GM18498 (cell line): ENCODE measurements around the gene TBCD.

Experiments used
- ATAC-seq: cut with Tn5 transposase; IDR thresholded peaks from one replicate; pipeline ENCODE4 v1.9.1; 2021; ENCODE audit warnings: mild to moderate bottlenecking, moderate library complexity; ENCODE audit not compliant: unreplicated experiment

TBCD gene

DNA sequence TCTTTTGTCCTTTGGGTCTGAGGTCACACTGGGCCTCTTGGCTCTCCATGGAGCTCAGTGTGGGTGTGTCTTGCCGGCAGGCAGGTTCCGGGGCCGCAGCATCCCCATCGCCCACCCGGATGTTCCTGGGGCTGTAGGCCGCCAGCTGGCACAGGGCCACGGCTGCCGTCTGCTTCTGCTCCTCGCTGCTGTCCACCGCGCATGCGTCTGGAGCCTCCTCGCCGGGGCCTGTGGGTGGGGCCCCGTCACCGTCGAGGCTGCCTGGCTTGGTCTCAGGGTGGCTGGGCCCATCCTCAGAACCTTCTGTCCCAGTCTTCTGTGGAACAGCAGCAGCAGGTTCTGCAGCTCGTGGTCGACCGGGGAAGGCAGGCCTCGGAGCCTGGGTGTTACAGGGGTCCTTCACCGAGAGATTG, 78.4 kb downstream of the TBCD start:
- ATAC-seq: no peak

DNA sequence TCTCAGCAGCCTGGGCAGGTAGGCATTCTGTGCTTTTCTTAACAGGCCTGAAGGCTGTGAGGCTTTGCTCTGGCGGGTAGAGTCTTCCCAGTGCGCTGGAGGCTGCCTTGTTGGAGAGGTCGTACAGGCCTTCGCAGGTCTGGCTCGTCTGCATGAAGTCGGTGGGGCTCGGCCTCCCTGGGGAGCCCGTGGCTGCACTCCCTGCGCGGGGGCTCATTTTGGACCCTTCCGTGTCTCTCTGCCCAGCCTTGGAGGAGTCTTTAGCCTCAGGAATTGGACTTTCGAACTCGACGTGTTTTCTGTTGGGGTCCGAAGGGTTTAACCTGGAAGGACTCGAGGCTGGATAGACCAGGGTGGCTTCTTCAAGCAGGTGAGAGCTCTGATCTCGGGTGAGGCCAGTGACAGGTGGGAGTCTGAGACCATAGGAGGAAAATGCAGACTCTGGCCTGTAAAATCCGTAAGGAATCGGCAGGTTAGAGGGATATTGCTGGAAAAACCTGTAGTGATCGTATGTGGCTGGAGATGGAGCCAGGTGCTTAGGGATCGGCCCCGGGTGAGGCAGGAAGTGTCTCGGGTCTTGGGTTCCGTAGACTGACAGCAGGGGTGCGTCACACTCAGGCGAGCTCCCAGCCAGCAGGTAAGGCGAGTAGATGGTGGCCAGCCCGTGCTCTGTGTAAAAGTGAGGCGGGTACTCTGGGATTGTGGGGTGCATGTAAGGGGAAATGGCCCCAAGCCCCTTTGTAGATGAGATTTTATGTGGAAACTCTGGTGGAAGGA, 79.4 kb downstream of the TBCD start:
- ATAC-seq: no peak

DNA sequence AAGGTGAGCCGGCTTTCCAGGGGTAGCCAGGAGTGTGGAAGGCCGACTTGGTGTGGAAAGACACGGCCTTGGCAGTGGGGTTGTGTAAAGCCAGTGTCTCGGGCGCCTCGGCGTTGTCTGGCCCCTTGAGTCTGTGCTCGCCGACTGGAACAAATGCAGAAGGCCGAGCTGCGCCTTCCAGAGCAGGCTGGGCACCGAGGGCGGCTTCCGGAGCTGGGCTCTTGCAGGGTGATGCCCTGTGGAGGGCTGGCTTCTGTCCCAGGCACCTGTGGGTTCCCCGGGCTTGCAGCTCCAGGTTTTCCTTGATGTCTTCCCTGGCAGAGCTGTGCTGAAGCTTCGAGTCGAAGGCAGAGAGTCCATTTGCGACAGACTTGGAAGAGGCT, 79.9 kb downstream of the TBCD start:
- no peak for ATAC-seq

DNA sequence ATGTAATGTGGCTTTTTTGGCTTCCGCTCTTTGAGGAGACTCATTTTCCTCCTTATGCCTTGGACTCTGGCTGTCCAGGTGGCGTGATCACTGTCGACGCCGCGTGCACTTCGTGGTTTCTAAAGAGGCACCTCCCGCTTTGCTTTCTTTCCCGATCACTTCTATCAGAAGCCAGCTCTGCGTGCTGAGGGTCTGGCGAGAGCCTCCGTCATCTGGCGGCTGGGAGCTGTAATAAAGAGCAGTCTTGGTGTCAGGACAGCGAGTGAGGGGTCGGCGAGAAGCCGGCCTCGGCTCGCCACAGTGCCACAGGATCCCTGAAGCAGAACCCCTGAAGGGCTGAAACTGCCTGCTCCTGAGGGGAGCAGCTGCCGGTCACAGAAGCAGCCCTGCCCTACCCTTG, 80.5 kb downstream of the TBCD start:
- no peak for ATAC-seq

DNA sequence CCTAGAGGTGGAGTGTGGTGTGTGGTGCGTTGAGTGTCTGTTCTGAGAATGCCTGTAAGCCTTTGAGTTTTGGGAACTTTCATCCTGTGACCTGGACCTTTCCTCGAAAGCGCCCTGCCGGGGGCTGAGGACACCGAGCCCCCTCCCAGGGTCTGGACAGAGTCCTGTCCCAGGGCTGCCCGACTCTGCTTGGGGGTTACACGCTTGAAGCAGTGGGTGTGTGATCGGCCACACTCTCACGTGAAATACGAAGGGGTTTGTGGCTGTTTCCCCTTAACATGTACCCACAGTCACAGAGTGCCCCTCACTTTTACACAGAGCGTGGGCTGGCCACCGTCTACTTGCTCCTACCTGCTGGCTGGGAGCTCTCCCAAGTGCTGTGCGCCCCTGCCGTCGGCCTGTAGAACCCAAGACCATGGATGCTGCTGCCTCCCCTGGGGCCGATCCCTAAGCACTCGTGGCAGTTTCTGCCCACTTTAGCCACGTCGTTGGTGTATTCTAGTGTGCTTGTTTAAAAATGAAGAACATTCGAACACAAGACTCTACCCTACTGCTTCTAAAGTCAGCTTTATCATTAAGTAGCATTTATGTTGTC, 81.1 kb downstream of the TBCD start:
- ATAC-seq: no peak

DNA sequence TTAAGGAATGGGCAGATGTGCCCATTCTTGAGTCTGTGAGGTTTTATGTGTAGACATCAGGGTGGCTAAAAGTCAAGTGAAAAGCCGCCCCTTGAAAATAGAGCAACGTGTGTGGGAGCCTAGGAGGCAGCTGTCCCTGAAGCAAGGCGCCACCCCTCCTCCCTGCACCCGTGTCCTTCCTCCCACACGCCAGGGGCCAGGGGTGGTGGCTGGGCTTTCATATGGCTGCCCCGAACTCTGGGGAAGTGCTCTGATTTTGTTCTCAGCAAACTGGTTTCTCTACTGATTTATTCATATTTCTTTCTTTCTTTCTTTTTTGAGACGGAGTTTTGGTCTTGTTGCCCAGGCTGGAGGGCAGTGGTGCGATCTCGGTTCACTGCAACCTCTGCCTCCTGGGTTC, 83.3 kb downstream of the TBCD start:
- no peak for ATAC-seq

DNA sequence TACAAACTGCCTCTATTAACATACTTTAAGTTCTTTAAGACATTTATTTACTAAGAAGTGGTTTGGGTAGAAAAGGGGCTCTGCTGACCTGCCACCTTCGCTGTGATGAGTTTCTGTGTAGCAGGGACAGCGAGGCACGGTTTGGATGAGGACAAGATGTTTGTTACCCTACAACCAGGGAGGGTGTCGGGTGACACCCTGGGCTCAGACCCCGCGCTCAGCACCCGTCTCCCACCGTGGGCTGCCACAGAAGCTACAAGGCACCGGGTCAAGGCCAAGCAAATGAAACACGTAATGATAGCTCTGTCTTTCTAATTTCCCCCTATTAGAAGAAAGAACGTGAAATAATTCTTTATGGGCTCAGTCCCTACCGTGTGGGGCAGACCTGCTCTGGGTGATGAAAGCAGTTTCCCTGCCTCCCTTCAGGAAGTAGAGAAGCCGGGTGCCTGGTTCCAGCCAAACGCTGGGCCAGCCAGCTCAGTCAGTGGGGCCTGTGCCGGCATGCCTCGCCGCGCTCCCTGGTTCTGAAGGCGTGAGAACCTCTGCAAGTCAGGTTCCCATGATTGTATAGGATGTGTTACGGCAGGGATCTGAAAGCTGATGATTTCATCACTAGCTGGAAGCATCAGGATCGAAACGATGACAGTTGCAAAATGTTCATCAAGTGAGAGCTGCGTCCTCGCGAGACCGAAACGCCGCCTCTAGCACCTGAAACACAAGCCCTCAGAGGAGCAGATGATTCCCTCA, 84.1 kb downstream of the TBCD start:
- ATAC-seq: no peak

DNA sequence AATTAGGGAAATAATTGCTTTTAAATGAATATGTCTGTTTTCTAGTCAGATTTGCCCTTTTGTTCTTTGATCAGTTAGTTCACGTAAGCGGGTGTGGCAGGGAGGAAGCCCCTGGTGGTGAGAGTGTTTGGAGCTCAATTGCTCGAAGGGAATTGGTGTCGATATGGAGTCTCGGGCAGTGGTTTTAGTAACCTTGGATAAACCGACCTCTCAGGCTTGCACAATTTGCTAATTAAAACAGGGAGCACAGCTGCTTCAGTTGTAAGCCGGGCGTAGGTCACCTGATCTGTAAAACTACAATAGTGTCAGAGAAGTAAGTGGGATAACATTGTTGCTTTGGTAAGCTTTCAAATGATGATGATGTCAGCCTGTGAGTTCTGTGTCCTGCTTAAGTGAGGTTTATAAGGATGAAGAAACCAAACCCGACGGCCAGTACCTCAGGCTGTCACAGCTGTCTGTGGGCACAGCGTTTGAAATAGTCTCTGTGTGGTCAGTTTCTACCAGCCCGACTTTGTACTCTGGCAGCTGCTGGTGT, 85.0 kb downstream of the TBCD start:
- no peak for ATAC-seq

DNA sequence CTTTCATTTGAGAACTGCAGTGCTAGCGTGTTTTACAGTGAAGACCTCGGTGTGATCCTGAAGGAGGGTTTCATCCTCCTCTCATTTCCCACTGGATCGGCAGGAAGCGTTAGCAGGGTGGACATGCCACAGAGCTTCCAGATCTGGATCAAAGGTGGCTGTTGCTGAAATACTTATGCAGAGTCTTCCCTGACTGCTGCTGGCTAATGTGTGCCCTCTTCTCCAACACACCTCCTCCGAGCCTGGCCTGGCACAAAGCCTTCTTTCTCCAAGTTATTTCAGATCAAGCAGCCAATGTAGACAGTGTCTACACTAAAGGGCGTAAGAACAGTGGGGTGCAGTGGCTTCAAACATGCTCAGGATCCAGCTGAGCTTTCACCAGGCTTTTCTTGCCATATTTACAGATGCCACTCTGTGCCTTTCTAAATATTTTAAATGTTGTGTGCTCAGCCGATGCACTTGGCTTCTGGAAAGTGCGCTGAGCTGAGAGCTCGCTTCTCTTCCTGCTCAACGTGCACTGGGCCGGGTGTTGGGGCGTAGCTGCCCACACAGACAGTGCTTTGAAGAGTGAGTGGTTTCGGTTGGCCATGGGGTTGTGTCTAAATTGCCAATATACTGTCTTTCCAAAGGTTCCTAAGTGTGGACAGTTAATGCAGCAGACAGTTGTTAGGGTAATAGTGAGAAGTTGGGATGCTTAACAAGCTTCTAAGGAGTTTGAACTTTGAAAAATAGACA, 85.9 kb downstream of the TBCD start:
- no peak for ATAC-seq

DNA sequence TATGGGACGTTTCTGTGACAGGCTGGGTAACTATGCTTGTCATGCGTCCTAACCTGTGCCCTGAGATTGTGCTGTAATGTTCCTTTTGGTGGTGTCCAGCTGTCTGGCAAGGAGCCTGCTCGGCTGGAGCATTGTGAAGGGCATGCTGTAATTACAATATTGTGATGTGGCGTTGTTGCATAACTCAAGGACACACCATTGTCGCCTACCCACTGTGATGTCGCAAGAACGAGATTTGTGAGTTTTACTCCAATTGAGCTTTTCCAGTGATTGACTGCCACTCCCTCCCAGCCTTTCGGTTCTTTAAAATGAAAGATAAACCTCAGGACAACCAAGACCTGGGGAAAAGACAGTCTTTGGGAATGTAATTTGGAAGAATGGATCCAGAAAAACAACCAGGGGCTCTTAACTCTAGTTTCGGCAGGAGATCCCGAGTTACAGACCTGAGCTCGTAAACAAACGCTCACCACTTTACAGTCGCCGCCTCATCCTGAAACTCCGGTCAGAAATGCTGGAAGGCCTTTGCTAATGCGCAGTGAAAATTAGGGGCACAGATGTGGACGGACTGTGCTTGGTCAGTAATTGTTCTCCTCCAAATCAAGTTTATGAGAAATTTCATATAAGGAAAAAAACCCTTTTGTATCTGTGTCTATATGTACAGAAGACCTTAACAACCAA, 86.7 kb downstream of the TBCD start:
- no peak for ATAC-seq

DNA sequence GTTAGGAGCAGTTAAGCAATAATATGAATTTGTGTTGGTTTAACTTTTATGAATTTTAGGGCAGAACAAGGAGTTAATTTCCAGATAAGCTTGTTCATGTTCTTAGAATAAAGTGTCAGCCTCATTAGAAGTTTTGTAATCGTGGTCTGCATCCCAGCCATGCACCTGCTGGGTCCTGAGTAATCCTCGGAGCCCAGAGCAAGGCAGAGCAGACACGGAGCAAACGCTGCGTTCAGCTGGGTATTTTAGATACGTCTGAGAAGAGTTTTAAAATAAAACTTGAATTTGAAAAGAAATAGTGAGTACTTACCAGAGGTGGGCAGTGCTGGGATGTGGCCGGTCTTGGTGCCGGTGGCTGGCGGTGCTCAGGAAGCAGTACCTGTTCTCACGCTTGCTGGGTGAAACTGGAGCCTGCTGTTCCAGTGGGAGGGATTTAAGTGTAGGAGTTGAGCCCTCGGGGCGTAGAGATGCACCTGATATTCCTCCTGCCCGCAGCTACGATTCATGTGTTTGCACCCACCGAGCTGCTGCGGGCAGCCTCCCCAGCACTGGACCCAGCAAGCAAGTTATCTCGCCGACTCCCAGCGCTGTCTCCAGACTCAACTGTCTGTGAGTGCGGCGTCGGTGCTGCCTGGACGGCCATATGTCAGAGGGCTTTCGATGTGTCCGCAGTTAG, 87.9 kb downstream of the TBCD start, which contains the start of gene ZNF750:
Gene ZNF750 (minus strand): TSS at position 406 of the 676 bp plus-strand sequence. CDS start 7,568 bp downstream, outside the sequence.
- no peak for ATAC-seq

DNA sequence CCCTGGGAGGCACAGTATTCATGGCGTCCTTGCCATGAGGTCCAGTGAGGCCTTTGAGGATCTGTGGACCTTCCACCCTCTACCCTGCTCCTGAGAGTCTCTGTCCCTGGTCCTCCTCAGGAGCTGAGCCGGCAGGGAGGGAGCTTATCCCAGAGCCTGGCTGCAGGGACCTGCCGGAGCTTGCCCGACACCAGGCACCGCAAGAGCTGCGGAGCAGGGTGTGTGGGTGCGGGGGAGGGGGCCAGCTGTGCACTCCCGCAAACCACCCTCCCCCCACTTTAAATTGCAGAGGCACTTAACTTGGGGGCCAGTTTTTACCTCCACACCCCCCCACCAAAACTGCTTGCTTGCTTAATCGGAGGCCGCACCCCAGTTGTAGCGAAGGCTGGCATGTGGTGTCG, 88.6 kb downstream of the TBCD start:
- no peak for ATAC-seq

DNA sequence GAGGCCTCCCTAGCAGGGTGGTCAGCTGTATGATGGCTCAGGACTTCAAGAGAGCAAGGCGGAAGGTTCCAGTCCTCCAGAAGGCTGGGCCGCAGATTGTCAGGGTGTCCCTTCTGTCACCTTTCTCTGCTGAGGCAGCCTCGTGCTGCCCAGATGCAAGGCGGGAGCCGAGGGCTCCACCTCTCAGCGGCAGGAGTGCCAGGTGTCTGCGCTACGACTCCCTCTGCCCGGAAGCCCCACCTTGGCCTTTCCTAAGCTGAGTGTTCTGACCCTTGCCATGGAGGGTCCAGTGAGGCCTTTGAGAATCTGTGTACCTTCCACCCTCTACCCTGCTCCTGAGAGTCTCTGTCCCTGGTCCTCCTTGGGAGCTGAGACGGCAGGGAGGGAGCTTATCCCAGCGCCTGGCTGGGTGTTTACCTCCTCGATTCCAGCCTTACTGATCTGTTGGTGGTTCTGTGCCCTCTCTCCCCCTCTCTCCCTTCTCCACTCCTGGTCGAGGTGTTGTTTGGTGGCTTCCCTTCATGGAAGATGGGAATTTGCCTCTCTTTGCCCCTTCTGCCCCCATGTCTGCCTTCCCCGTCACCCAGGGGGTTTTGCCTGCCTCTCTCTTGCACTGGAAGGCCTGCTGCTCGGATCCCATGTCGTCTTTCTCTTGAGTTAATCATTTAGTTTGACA, 90.2 kb downstream of the TBCD start:
- ATAC-seq: no peak

DNA sequence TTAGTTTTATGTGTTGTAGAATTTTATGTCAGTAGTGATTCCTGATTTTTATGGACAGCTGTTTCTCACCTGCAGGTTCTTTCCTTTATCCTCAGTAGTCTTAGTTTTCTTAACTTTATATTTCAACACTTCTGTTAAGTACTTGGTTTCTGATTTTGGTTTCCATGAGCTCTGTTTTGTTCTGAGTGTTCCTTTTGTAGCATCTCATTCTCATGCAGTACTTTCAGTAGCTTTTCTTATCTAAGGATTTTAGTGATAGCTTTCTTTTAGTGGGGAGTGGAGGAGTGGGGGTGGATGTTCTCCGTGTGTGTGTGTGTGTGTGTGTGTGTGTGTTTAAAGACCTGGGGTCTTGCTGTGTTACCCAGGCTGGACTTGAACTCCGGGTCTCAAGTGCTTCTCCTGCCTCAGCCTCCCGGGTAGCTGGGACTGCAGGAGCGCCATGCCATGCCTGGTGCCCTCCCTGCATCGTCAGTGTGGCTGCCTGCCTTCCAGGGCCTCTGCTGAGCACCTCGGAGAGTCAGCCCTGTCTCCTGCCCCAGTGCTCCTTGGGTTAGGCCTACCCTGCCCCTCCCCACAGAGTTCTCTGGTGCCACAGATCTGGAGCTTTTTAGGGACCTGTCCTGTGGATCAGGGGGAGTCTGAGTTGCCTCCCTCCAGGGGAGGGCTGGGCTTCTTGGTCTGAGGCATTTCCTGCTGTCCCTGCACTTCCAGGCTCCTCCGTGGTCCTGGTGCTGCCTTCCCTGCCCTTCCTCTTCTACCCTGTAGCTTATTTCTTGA, 92.2 kb downstream of the TBCD start:
- ATAC-seq: no peak

DNA sequence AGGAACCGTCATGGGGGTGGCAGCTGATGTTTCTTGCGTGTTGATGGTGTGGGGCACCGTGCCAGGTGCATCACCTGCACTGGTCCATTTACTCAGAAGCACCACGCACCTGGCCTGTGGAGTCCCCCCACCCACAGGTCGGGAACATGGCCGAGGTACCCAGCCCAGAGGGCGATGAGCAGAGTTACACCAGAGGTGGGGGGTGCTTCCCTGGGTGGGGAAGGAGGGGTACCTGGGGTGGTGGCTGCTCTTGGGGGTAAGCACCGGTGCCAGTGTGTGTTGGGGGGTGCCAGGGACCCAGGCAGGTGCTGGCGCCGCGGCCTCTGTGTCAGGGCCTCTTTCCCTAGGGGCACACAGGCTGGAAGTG, 92.9 kb downstream of the TBCD start:
- ATAC-seq: no peak

DNA sequence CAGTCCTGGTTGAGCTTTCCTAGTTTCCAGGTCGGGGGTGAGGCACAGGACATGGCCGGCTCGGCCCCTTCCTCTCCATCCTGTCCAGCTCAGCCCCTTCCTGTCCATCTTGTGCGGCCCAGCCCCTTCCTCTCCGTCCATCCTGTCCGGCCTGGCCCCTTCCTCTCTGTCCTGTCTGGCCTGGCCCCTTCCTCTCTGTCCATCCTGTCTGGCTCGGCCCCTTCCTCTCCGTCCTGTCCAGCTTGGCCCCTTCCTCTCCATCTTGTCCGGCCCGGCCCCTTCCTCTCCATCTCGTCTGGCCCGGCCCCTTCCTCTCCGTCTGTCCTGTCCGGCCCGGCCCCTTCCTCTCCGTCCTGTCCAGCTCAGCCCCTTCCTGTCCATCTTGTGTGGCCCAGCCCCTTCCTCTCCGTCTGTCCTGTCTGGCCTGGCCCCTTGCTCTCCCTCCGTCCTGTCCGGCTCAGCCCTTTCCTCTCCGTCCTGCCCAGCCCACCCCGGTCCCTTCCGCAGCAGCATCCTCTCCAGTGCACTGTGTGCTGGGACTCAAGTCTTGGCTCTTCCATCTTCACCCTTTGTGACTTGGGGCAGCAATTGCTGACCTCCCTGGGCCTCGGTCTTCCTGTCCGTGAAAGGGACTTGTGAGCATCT, 93.4 kb downstream of the TBCD start:
- no peak for ATAC-seq

DNA sequence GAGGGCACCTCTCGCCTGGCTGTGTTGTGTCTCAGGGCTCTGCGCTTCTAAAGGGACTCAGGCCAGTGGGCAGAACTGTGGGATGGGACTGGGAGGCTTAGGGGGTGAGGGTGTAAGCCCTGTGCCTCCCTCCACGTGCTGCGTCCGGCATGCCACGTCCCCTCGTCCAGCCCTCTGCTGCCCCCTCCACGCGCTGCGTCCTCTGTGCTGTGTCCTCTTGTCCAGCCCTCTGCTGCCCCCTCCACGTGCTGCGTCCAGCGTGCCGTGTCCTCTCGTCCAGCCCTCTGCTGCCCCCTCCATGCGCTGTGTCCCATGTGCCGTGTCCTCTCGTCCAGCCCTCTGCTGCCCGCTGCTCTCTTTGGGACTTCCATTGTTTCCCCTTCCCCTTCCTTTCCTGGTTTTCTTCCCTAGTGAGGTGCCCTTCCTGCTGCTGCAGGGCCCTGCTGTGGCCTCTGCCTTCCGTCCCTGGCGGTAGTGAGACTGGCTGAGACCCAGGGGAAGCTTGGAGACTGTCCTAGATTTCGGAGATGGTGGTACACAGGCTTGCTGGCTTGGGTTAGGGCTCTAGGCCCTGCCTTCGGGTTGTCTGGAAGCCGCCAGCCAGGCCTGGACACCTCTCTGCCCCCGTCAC, 94.3 kb downstream of the TBCD start:
- ATAC-seq: no peak
